K562 (cell line): ENCODE measurements around the gene ATF4. TPM values are rescaled to one million over a fixed set of nuclear protein-coding genes. Genes with fewer than 3 reads are reported as not detected.

ENCODE experiments used
- ATAC-seq: fragments of 200-7000 bp; cut with Tn5 transposase; 3 replicates; pipeline ENCODE4 v1.9.1; 2020; ENCODE audit warnings: moderate library complexity
- BruUV-seq: library from RNA; stranded (reverse); fragments of 400-500 nt; replicated peaks from 2 replicates; lab custom pipeline; 2021; lab: Mats Ljungman, UMichigan
- CTCF ChIA-PET: fragments of 300-600 bp; formaldehyde crosslinking; extraction: SDS; loops from one replicate; lab custom pipeline; 2021; ENCODE audit warnings: low intra/inter-chr PET ratio; lab: Yijun Ruan, JAX
- POLR2A ChIA-PET: fragments of 300-600, 350-650 bp; sonication (Branson Sonifier 250); formaldehyde crosslinking; extraction: SDS; loops from one replicate; lab custom pipeline; 2021; ENCODE audit warnings: antibody characterized with exemption, inconsistent platforms; lab: Yijun Ruan, JAX
- DNase-seq, 4 experiments: peaks; one replicate each; pipeline versions ENCODE4 v3.0.0 to v3.0.0-alpha.2; 2011 to 2018; ENCODE audit warnings: low spot score in 3 of 4, mixed read lengths in 3 of 4; ENCODE audit errors: extremely low read depth in 1 of 4
- FAIRE-seq: peaks from 2 replicates; lab custom pipeline; 2011; peaks lifted over from hg19 to GRCh38; lab: Jason Lieb, UNC
- H2AFZ ChIP-seq: 2 replicates; pipeline ENCODE4 v1.6.0; 2011; ENCODE audit warnings: low read depth, low read length, control low read depth, inconsistent platforms
- H3K27ac ChIP-seq: fragments of 200-600 bp; 3 replicates; pipeline ENCODE4 v1.8.0; 2011; ENCODE audit warnings: low read depth, mild to moderate bottlenecking, control low read depth, inconsistent platforms, low read length, moderate library complexity, mixed read lengths; ENCODE audit errors: extremely low read depth
- H3K27me3 ChIP-seq, 2 experiments: fragments of 300-600 bp in 1 of 2; 2 replicates in 1 of 2; 3 replicates in 1 of 2; pipeline versions ENCODE4 v1.6.0 to v1.8.0; 2011; ENCODE audit warnings: inconsistent platforms in 2 of 2, low read length in 2 of 2, mild to moderate bottlenecking in 1 of 2, mixed read lengths in 1 of 2, moderate library complexity in 1 of 2; ENCODE audit not compliant: control insufficient read depth in 2 of 2, insufficient read depth in 2 of 2
- H3K36me3 ChIP-seq: fragments of 300-600 bp; 3 replicates; pipeline ENCODE4 v1.8.0; 2011; ENCODE audit warnings: mild to moderate bottlenecking, low read length, inconsistent platforms; ENCODE audit not compliant: control insufficient read depth, insufficient read depth
- H3K4me1 ChIP-seq, 2 experiments: fragments of 200-600 bp in 1 of 2; replicated peaks in 1 of 2; 2 replicates in 1 of 2; 3 replicates in 1 of 2; pipeline versions ENCODE4 v1.5.1 to v1.8.0; 2011; ENCODE audit warnings: inconsistent platforms in 2 of 2, low read length in 2 of 2, mild to moderate bottlenecking in 1 of 2, mixed read lengths in 1 of 2, moderate library complexity in 1 of 2; ENCODE audit not compliant: control insufficient read depth in 2 of 2, insufficient read depth in 2 of 2
- H3K4me2 ChIP-seq: 2 replicates; pipeline ENCODE4 v1.6.1; 2011; ENCODE audit warnings: low read length, control low read depth, inconsistent platforms, mixed read lengths; ENCODE audit not compliant: insufficient read depth
- H3K4me3 ChIP-seq: fragments of 200-600 bp; sonication (generic), shearing (Covaris generic); 2 replicates; pipeline ENCODE4 v1.5.1; 2016; ENCODE audit warnings: control low read depth, inconsistent platforms
- H3K79me2 ChIP-seq: fragments of 200-600 bp; 3 replicates; pipeline ENCODE4 v1.8.0; 2011; ENCODE audit warnings: low read length, inconsistent platforms; ENCODE audit not compliant: control insufficient read depth, insufficient read depth
- H3K9ac ChIP-seq, 2 experiments: 2 replicates each; pipeline versions ENCODE4 v1.6.0 to v1.6.1; 2011; ENCODE audit warnings: low read depth in 2 of 2, low read length in 2 of 2, control low read depth in 1 of 2, inconsistent platforms in 1 of 2, mild to moderate bottlenecking in 1 of 2, mixed read lengths in 1 of 2; ENCODE audit not compliant: insufficient read depth in 1 of 2
- H3K9me1 ChIP-seq: one replicate; pipeline ENCODE4 v1.6.0; 2011; ENCODE audit warnings: inconsistent platforms, mild to moderate bottlenecking, low read length, moderate library complexity; ENCODE audit not compliant: control insufficient read depth, insufficient read depth
- H3K9me3 ChIP-seq: replicated peaks from 2 replicates; pipeline ENCODE4 v1.5.1; 2011; ENCODE audit warnings: low read depth, low read length, inconsistent platforms; ENCODE audit not compliant: control insufficient read depth, insufficient read depth
- H4K20me1 ChIP-seq: replicated peaks from 2 replicates; pipeline ENCODE4 v1.6.1; 2011; ENCODE audit warnings: low read length, inconsistent platforms, mixed read lengths; ENCODE audit not compliant: control insufficient read depth, insufficient read depth
- CBX3 ChIP-seq, 2 experiments: IDR thresholded peaks; 1 replicate in 1 of 2; 2 replicates in 1 of 2; pipeline ENCODE4 v1.6.1; 2012; ENCODE audit warnings: inconsistent platforms in 2 of 2, low read length in 2 of 2, borderline replicate concordance in 1 of 2, control low read depth in 1 of 2
- CEBPG ChIP-seq, 3 experiments: fragments of 200-800 bp in 1 of 3; sonication (Bioruptor generic) in 1 of 3; sonication (generic) in 1 of 3; formaldehyde crosslinking in 1 of 3; IDR thresholded peaks in 2 of 3; conservative IDR thresholded peaks in 1 of 3; 2 replicates each; pipeline versions ENCODE4 v1.6.1 to v1.8.0; 2016 to 2022; ENCODE audit warnings: missing compliant biosample characterization in 2 of 3, missing genetic modification characterization in 2 of 3, mild to moderate bottlenecking in 1 of 3, missing genetic modification reagents in 1 of 3
- FOXP1 ChIP-seq: sonication (generic); formaldehyde crosslinking; IDR thresholded peaks from 2 replicates; pipeline ENCODE4 v1.8.0; 2022; ENCODE audit warnings: mild to moderate bottlenecking, missing genetic modification reagents
- NR4A1 ChIP-seq, 2 experiments: fragments of 250-450 bp in 1 of 2; fragments of 450-650 bp in 1 of 2; sonication (Bioruptor Pico) in 1 of 2; IDR thresholded peaks; 2 replicates each; pipeline versions ENCODE4 v1.4.0 to v1.6.1; 2016 to 2020; ENCODE audit warnings: mild to moderate bottlenecking in 2 of 2, missing compliant biosample characterization in 1 of 2, missing genetic modification characterization in 1 of 2, moderate library complexity in 1 of 2
- TCF7L2 ChIP-seq: fragments of 150-350 bp; IDR thresholded peaks from 2 replicates; pipeline ENCODE4 v1.6.1; 2016; ENCODE audit warnings: low read depth, mild to moderate bottlenecking, low read length, moderate library complexity
- XRCC5 ChIP-seq: fragments of 200-400 bp; formaldehyde crosslinking; IDR thresholded peaks from 2 replicates; pipeline ENCODE4 v1.6.1; 2017; ENCODE audit warnings: low read depth, mild to moderate bottlenecking, low read length
- ZNF184 ChIP-seq: sonication (generic); formaldehyde crosslinking; IDR thresholded peaks from 2 replicates; pipeline ENCODE4 v1.5.0; 2020; ENCODE audit warnings: missing genetic modification reagents
- WGBS: fragments of 100-300 bp; shearing (Covaris generic); methylation state at CpG from one replicate; pipeline ENCODE4 v1.1.6; 2016; ENCODE audit warnings: low coverage, mixed read lengths; ENCODE audit not compliant: insufficient coverage; ENCODE audit errors: missing lambda C conversion rate; 5-methylcytosine and 5-hydroxymethylcytosine counted together
- in situ Hi-C: fragments of 300-500 bp; cut with MboI; formaldehyde crosslinking; loops from 4 replicates; pipeline ENCODE4 v1.15.0; 2018; ENCODE audit warnings: inconsistent platforms, mixed read lengths
- intact Hi-C: fragments of 100-400 bp; cut with micrococcal nuclease; formaldehyde crosslinking; loops from 2 replicates; pipeline ENCODE4 v1.14.2; 2022
- polyA plus RNA-seq, 8 experiments: library from polyadenylated mRNA; depleted of rRNA in 4 of 8; stranded (reverse) in 5 of 8; unstranded in 3 of 8; fragments of >200 nt; fragmentation: Nextera tagmentation in 2 of 8; fragmentation: Illumina TruSeq in 1 of 8; extraction: Ambion mirVana in 2 of 8; extraction: Trizol in 1 of 8; gene quantifications; 2 replicates each; pipeline versions ENCODE4 v1.2.1 to v1.2.3, GENCODE V29; 2011 to 2014; ENCODE audit warnings: inconsistent platforms in 1 of 8, missing spikeins in 1 of 8
- total RNA-seq, 7 experiments: library from RNA; depleted of rRNA in 6 of 7; stranded (reverse); fragments of >200 nt in 6 of 7; fragmentation: Illumina TruSeq in 2 of 7; extraction: Trizol in 2 of 7; gene quantifications; 2 replicates each; pipeline versions ENCODE4 v1.2.1 to v1.2.3, GENCODE V29; 2011 to 2021; ENCODE audit warnings: low replicate concordance in 1 of 7
- TF ChIP-seq, protein P1 (sequence below), 2 experiments: fragments of 450-650 bp; IDR thresholded peaks; 2 replicates each; pipeline ENCODE4 v1.6.1; 2016; ENCODE audit warnings: mild to moderate bottlenecking in 2 of 2, borderline replicate concordance in 1 of 2, low read depth in 1 of 2, moderate library complexity in 1 of 2
- TF ChIP-seq, protein P2 (sequence below): conservative IDR thresholded peaks from 2 replicates; pipeline ENCODE4 v1.6.1; 2011; ENCODE audit warnings: low read depth, mild to moderate bottlenecking, low read length; ENCODE audit not compliant: control insufficient read depth
- TF ChIP-seq, protein P3 (sequence below): fragments of 450-650 bp; formaldehyde crosslinking; conservative IDR thresholded peaks from 2 replicates; pipeline ENCODE4 v1.4.0; 2022; ENCODE audit warnings: mild to moderate bottlenecking, missing genetic modification characterization

The ATF4 gene
- total and polyA plus RNA-seq, 9 of the 15 experiments (the other 6 are each of a cell fraction or from before 2014, with no cell fraction given): 93.1 to 723 (median 355) TPM

DNA sequence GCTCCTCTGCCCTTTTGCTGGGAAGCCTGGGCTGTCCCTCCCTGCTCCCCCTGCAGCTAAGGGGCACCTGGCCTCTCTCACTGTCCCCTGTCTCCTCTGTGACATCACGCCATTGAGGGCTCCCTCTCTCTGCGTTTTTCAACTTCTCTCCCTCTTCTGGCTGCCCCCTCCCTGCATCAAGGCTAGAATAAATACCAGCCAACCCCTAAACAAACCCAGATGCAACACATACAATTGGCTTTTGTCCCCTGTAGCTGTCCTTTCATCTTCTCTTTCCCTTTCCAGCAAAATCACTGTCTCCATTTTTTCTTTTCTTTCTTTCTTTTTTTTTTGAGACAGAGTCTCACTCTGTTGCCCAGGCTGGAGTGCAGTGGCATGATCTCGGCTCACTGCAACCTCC, 21.6 kb upstream of the ATF4 start:
- H3K9me1 ChIP-seq: no peaks in the 10 kb centered on the region
- no peak overlapping the region for H3K9ac ChIP-seq
- in situ Hi-C loops: no loop called here
- H3K27me3 ChIP-seq: no peaks in the 10 kb centered on the region
- no peaks in the 10 kb centered on the region for H4K20me1 ChIP-seq
- ChIA-PET POLR2A (interaction anchor here (1.0 to 2.2 kb wide), 4 partner anchors 21 to 27 kb away, joined by 4 to 10 read pairs (median 4); no protein-coding TSS in a partner anchor), CTCF (interaction anchor here (0.6 kb wide), 1 partner anchor 846 kb away, joined by 3 read pairs; no protein-coding TSS in a partner anchor)
- peaks cover 13% of the 10 kb centered on the region for H3K36me3 ChIP-seq
- intact Hi-C loops: loop anchor here (5.0 kb wide), 1 partner anchor 33 kb away; the partner anchor contains the start of gene RPS19BP1
- ATAC-seq (no peak), FAIRE-seq (no peak), DNase-seq (no peak)
- no peak overlapping the region for H3K27ac ChIP-seq
- no peak overlapping the region for H2AFZ ChIP-seq
- peaks cover 17% of the 10 kb centered on the region for H3K79me2 ChIP-seq
- no TSS peak for BruUV-seq
- H3K4me1 ChIP-seq: peaks cover 24 to 35% of the 10 kb centered on the region in 2 experiments
- WGBS: 38% methylated on average over 1 of the region's 3 CpGs
- H3K4me3 ChIP-seq: no peak overlapping the region
- H3K9me3 ChIP-seq: no peaks in the 10 kb centered on the region
- H3K4me2 ChIP-seq: no peak overlapping the region
- TF ChIP-seq, protein P1, sequence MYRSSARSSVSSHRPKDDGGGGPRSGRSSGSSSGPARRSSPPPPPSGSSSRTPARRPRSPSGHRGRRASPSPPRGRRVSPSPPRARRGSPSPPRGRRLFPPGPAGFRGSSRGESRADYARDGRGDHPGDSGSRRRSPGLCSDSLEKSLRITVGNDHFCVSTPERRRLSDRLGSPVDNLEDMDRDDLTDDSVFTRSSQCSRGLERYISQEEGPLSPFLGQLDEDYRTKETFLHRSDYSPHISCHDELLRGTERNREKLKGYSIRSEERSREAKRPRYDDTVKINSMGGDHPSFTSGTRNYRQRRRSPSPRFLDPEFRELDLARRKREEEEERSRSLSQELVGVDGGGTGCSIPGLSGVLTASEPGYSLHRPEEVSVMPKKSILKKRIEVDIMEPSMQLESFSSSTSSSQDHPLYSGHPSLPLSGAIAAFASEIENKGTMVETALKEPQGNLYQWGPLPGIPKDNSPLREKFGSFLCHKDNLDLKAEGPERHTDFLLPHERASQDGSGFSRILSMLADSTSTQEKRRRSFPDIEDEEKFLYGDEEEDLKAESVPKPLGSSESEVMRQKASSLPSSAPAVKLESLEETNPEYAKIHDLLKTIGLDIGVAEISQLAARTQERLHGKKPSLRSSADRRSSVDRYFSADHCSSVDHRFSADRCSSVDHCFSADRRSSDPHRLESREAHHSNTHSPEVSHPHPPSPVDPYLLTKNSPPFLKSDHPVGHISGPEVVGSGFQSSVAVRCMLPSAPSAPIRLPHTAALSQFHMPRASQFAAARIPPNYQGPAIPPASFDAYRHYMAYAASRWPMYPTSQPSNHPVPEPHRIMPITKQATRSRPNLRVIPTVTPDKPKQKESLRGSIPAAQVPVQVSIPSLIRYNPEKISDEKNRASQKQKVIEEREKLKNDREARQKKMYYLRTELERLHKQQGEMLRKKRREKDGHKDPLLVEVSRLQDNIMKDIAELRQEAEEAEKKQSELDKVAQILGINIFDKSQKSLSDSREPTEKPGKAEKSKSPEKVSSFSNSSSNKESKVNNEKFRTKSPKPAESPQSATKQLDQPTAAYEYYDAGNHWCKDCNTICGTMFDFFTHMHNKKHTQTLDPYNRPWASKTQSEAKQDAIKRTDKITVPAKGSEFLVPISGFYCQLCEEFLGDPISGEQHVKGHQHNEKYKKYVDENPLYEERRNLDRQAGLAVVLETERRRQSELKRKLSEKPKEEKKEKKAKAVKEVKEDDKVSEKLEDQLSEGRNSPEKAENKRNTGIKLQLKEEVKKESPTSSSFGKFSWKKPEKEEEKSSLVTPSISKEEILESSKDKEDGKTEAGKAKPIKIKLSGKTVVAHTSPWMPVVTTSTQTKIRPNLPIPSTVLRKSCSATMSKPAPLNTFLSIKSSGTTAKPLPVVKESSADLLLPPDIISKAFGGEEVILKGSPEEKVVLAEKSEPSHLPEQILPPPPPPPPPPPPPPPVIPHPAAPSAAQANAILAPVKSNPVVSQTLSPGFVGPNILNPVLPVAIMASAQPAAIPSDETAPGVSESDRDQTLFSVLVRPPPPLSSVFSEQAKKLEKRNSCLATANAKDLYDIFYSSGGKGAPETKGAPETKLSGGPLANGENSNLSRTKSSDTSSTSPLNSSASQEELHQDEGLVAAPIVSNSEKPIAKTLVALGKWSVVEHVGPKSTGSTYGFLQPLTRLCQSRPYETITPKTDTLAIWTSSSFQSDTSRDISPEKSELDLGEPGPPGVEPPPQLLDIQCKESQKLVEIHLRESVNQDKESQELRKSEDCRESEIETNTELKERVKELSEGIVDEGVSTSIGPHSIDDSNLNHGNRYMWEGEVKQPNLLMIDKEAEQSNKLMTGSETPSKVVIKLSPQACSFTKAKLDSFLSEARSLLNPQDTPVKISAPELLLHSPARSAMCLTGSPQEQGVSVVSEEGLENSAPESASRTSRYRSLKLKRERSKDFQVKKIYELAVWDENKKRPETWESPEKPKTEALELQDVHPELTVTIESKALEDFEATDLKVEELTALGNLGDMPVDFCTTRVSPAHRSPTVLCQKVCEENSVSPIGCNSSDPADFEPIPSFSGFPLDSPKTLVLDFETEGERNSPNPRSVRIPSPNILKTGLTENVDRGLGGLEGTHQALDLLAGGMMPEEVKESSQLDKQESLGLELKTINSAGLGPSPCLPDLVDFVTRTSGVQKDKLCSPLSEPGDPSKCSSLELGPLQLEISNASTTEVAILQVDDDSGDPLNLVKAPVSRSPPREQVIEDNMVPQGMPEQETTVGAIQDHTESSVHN (IDR thresholded peaks at IDR 0.05; ENCODE audit: borderline replicate concordance in 1 of 2, low read depth in 1 of 2): no peak
- TF ChIP-seq CEBPG (CRISPR knock-in tag; IDR thresholded peaks at IDR 0.05) (no peak), CEBPG (tag; conservative IDR thresholded peaks at IDR 0.05 in 1 of 2, IDR thresholded peaks at IDR 0.05 in 1 of 2) (no peak), XRCC5 (no peak), CBX3 (IDR thresholded peaks at IDR 0.05; ENCODE audit: borderline replicate concordance in 1 of 2, low read length in 2 of 2) (no peak), ZNF184 (CRISPR knock-in tag) (no peak), NR4A1 (CRISPR knock-in tag; IDR thresholded peaks at IDR 0.05) (no peak), NR4A1 (tag; IDR thresholded peaks at IDR 0.05) (no peak), FOXP1 (CRISPR knock-in tag) (no peak), TCF7L2 (no peak)
- TF ChIP-seq, protein P2, sequence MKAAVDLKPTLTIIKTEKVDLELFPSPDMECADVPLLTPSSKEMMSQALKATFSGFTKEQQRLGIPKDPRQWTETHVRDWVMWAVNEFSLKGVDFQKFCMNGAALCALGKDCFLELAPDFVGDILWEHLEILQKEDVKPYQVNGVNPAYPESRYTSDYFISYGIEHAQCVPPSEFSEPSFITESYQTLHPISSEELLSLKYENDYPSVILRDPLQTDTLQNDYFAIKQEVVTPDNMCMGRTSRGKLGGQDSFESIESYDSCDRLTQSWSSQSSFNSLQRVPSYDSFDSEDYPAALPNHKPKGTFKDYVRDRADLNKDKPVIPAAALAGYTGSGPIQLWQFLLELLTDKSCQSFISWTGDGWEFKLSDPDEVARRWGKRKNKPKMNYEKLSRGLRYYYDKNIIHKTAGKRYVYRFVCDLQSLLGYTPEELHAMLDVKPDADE: no peak
- TF ChIP-seq, protein P3, sequence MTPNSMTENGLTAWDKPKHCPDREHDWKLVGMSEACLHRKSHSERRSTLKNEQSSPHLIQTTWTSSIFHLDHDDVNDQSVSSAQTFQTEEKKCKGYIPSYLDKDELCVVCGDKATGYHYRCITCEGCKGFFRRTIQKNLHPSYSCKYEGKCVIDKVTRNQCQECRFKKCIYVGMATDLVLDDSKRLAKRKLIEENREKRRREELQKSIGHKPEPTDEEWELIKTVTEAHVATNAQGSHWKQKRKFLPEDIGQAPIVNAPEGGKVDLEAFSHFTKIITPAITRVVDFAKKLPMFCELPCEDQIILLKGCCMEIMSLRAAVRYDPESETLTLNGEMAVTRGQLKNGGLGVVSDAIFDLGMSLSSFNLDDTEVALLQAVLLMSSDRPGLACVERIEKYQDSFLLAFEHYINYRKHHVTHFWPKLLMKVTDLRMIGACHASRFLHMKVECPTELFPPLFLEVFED (CRISPR knock-in tag): no peak
